NB4 (cell line): ENCODE measurements around the gene PLEKHD1.

Source experiments
- DNase-seq: peaks from one replicate; pipeline ENCODE4 v3.0.0; 2010; ENCODE audit warnings: low read depth
- H3K4me3 ChIP-seq: one replicate; pipeline ENCODE4 v1.5.1; 2011; ENCODE audit warnings: mild to moderate bottlenecking, low read depth, low read length, moderate library complexity
- MYC ChIP-seq: IDR thresholded peaks from 2 replicates; pipeline ENCODE4 v1.6.1; 2011; ENCODE audit warnings: low read depth, low read length
- POLR2A ChIP-seq: IDR thresholded peaks from 2 replicates; pipeline ENCODE4 v1.6.1; 2011; ENCODE audit warnings: mild to moderate bottlenecking; ENCODE audit not compliant: insufficient read length; ENCODE audit errors: extremely low read depth
- TF ChIP-seq, protein P1 (sequence below): IDR thresholded peaks from 2 replicates; pipeline ENCODE4 v1.6.1; 2011; ENCODE audit warnings: low read depth, low read length
- TF ChIP-seq, protein P2 (sequence below): IDR thresholded peaks from one replicate; pipeline ENCODE4 v1.5.1; 2012; ENCODE audit warnings: low read depth, low read length

PLEKHD1 gene

DNA sequence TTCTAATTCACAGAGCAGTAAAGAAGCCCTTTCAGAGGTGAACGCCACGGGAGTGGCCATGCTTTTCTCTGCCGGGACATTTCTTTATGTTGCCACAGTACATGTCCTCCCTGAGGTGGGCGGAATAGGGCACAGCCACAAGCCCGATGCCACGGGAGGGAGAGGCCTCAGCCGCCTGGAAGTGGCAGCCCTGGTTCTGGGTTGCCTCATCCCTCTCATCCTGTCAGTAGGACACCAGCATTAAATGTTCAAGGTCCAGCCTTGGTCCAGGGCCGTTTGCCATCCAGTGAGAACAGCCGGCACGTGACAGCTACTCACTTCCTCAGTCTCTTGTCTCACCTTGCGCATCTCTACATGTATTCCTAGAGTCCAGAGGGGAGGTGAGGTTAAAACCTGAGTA is 26.2 kb upstream of the PLEKHD1 start:
- no peak for DNase-seq
- TF ChIP-seq, protein P1, sequence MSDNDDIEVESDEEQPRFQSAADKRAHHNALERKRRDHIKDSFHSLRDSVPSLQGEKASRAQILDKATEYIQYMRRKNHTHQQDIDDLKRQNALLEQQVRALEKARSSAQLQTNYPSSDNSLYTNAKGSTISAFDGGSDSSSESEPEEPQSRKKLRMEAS, result no peak
- TF ChIP-seq, protein P2, sequence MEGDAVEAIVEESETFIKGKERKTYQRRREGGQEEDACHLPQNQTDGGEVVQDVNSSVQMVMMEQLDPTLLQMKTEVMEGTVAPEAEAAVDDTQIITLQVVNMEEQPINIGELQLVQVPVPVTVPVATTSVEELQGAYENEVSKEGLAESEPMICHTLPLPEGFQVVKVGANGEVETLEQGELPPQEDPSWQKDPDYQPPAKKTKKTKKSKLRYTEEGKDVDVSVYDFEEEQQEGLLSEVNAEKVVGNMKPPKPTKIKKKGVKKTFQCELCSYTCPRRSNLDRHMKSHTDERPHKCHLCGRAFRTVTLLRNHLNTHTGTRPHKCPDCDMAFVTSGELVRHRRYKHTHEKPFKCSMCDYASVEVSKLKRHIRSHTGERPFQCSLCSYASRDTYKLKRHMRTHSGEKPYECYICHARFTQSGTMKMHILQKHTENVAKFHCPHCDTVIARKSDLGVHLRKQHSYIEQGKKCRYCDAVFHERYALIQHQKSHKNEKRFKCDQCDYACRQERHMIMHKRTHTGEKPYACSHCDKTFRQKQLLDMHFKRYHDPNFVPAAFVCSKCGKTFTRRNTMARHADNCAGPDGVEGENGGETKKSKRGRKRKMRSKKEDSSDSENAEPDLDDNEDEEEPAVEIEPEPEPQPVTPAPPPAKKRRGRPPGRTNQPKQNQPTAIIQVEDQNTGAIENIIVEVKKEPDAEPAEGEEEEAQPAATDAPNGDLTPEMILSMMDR, result no peak
- TF ChIP-seq POLR2A (no peak), MYC (no peak)
- no peak overlapping the region for H3K4me3 ChIP-seq

DNA sequence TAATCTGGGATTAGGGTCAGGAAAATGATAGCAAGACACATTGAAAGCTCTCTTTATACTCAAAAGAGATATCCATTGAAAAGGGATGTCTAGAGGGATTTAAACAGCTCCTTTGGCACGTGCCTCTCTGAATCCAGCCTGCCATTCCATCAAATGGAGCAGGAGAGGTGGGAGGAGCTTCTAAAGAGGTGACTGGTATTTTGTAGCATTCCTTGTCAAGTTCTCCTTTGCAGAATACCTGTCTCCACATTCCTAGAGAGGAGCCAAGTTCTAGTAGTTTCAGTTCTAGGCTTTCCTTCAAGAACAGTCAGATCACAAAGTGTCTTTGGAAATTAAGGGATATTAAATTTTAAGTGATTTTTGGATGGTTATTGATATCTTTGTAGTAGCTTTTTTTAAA is 25.4 kb upstream of the PLEKHD1 start:
- no peak overlapping the region for H3K4me3 ChIP-seq
- TF ChIP-seq, protein P2, result no peak
- TF ChIP-seq, protein P1, result no peak
- TF ChIP-seq MYC (no peak), POLR2A (no peak)
- DNase-seq, result no peak

DNA sequence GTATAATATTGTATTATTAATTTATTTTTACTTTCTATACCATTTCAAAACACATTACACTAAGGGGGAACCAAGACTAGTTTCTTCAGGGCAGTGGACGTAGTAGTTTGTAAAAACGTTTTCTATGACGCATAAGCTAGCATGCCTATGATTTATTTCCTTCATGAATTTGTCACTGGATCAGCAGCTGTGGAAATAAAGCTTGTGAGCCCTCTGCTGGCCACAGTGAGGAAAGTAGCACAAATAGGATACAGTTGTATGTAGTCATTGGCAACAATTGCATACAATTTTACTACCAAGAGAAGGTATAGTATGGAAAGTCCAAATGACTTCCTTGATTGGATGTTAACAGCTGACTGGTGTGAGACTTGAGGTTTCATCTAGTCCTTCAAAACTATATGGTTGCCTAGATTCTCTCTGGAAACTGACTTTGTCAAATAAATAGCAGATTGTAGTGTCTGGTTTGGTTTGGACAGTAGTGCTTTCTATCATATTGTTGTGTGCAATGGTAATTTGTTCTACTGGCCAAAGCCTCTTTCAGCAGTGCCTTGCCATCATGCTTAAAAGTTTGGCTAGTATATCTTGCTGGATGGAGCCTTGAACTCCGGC is 24.3 kb upstream of the PLEKHD1 start:
- DNase-seq, result peak; percentile 68
- H3K4me3 ChIP-seq, result no peak overlapping the region
- TF ChIP-seq, protein P1, result no peak
- TF ChIP-seq POLR2A, result no peak
- no peak for TF ChIP-seq MYC
- TF ChIP-seq, protein P2, result peak; percentile 69

DNA sequence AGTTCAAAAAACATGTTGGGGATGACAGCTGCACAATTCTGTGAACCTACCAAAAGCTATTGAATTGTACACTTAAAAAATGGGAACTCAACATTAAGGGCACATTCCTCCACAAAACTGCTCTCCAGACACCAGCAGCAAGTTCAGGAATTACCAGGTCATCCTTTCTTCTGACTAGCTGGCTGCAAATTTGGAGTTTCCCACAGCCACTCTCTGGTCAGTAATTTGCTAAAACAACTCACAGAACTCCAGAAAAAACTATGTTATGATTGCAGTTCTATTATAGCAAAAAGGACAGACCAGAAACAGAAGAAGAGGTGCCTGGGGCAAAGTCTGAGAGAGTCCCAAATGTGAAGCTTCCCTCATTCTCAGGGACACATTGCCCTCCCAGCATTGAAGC is 20.1 kb upstream of the PLEKHD1 start:
- TF ChIP-seq, protein P2, result no peak
- TF ChIP-seq POLR2A (no peak), MYC (no peak)
- TF ChIP-seq, protein P1, result no peak
- DNase-seq, result no peak
- no peak overlapping the region for H3K4me3 ChIP-seq

DNA sequence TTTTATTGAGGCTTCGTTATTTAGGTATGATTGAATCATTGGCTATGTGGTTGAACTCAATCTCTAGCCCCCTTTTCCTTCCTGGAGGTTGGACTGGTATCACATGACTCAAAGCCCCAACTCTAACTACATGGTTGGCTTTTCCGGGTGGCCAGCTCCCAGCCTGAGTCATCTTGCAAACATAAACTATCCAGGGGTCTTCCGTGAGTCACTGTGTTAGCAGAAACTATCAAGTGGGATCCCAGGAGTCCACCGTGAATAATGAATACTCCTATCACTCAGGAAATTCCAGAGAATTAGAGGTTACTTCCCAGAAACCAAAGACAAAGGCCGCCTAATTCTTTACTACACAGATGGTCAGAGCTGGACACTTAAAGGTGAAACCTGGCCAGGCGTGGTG is 19.7 kb upstream of the PLEKHD1 start:
- H3K4me3 ChIP-seq, result no peak overlapping the region
- DNase-seq, result no peak
- TF ChIP-seq, protein P2, result no peak
- TF ChIP-seq MYC (no peak), POLR2A (no peak)

DNA sequence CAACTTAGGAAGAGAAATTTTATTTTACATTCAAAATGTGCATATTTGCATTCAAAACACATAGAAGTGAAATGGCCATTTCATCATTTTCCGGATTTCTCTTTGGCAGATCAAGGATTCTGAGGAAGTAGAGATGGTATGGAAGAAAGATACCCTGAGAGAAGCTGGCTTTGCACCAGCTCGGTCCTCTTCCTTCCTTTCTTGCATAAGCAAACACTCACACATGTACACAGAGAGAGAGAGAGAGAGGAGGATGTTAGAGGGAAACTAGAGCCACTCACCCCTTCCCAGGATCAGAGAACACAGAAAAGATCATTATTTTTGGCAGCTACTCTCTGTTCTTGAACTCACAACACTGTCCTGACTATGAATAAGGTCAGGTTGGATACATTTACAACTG is 15.6 kb upstream of the PLEKHD1 start:
- DNase-seq, result no peak
- TF ChIP-seq POLR2A, result no peak
- TF ChIP-seq, protein P2, result no peak
- no peak for TF ChIP-seq MYC
- TF ChIP-seq, protein P1, result no peak
- H3K4me3 ChIP-seq, result no peak overlapping the region
